ENCODE measurements around the gene PTPRG. TPM values are rescaled to one million over a fixed set of nuclear protein-coding genes. Genes with fewer than 3 reads are reported as not detected.

The PTPRG gene
- total RNA-seq, 1 experiment from 2014 or later: 32.1 TPM

GRCh38 chr3:61937477-61937876, 376.1 kb downstream of the PTPRG start:
- Histone ChIP-seq H3K4me2 (ENCODE audit: low read length) (no peak overlapping the region), H3K9me2 (ENCODE audit: insufficient read depth) (no peaks in the 10 kb centered on the region), H3K36me3 (ENCODE audit: control insufficient read depth in 1 of 2, insufficient read depth in 2 of 2, low read length in 2 of 2) (no peaks in the 10 kb centered on the region), H3K27ac (ENCODE audit: low read depth, low read length) (no peak overlapping the region), H3K9me3 (ENCODE audit: control insufficient read depth in 1 of 2, insufficient read depth in 1 of 2, low read depth in 1 of 2, low read length in 2 of 2) (no peaks in the 10 kb centered on the region), H3K9ac (ENCODE audit: low read length) (no peak overlapping the region), H2AFZ (ENCODE audit: low read depth, low read length, poor library complexity, severe bottlenecking) (no peak overlapping the region), H3K27me3 (ENCODE audit: insufficient read depth, low read length) (no peaks in the 10 kb centered on the region), H3K4me3 (replicated peaks in 1 of 2; ENCODE audit: low read depth in 1 of 2, low read length in 2 of 2) (no peak overlapping the region), H3K79me2 (ENCODE audit: insufficient read depth, low read length) (no peaks in the 10 kb centered on the region; the same call in 1 of the 2 replicates), H4K20me1 (ENCODE audit: insufficient read depth) (no peaks in the 10 kb centered on the region), H3K4me1 (ENCODE audit: control insufficient read depth in 1 of 2, insufficient read depth in 2 of 2, low read length in 2 of 2) (peaks cover 3 to 4% of the 10 kb centered on the region in 2 experiments; a peak in 1 of 4 replicates)
- ChIA-PET POLR2A (no interaction called here), RAD21 (ENCODE audit: low non-redundant PET in 1 of 2, low total read pairs in 2 of 2, uncharacterized antibody in 2 of 2, unreplicated experiment in 2 of 2) (no interaction called here), CTCF (interaction anchor here (1.5 kb wide), 1 partner anchor 22 kb away, joined by 5 read pairs; no protein-coding TSS in a partner anchor)
- no peak for ATAC-seq
- no TSS peak for BruUV-seq (replicated peaks)
- no peak for TF ChIP-seq CBX3 (IDR thresholded peaks at IDR 0.05; ENCODE audit: low read depth)
- no peak for TF ChIP-seq TCF7L2 (IDR thresholded peaks at IDR 0.05; ENCODE audit: borderline replicate concordance, extremely low read depth, insufficient read depth, insufficient read length)
- no peak for TF ChIP-seq JUND (IDR thresholded peaks at IDR 0.05)
- TF ChIP-seq, protein P1, sequence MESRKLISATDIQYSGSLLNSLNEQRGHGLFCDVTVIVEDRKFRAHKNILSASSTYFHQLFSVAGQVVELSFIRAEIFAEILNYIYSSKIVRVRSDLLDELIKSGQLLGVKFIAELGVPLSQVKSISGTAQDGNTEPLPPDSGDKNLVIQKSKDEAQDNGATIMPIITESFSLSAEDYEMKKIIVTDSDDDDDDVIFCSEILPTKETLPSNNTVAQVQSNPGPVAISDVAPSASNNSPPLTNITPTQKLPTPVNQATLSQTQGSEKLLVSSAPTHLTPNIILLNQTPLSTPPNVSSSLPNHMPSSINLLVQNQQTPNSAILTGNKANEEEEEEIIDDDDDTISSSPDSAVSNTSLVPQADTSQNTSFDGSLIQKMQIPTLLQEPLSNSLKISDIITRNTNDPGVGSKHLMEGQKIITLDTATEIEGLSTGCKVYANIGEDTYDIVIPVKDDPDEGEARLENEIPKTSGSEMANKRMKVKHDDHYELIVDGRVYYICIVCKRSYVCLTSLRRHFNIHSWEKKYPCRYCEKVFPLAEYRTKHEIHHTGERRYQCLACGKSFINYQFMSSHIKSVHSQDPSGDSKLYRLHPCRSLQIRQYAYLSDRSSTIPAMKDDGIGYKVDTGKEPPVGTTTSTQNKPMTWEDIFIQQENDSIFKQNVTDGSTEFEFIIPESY (IDR thresholded peaks at IDR 0.05; ENCODE audit: extremely low read depth, insufficient replicate concordance, low read length): no peak
- TF ChIP-seq REST (IDR thresholded peaks at IDR 0.05; ENCODE audit: low read depth): no peak
- TF ChIP-seq MAX (IDR thresholded peaks at IDR 0.05): no peak
- no peak for TF ChIP-seq RAD21 (IDR thresholded peaks at IDR 0.05; ENCODE audit: low read depth)
- DNase-seq (ENCODE audit: low read depth, low spot score): no peak
- intact Hi-C loops (cut with micrococcal nuclease): loop anchor here (5.0 kb wide), 1 partner anchor 375 kb away; the partner anchor contains the start of gene PTPRG
